PC-9 (cell line): ENCODE results near the gene TMEM132C. TPM values are rescaled to one million over a fixed set of nuclear protein-coding genes. Genes with fewer than 3 reads are reported as not detected.

ENCODE experiments used
- BruUV-seq: library from RNA; stranded (reverse); fragments of 400-500 nt; replicated peaks from 2 replicates; lab custom pipeline; 2021; lab: Mats Ljungman, UMichigan
- CTCF ChIA-PET: fragments of 300-600 bp; sonication (Branson Sonifier 250); formaldehyde crosslinking; loops from one replicate; lab custom pipeline; 2022; ENCODE audit warnings: antibody characterized with exemption; lab: Charles Lee
- POLR2A ChIA-PET: fragments of 300-600 bp; sonication (Branson Sonifier 250); formaldehyde crosslinking; loops from one replicate; lab custom pipeline; 2022; ENCODE audit warnings: antibody characterized with exemption; ENCODE audit not compliant: unreplicated experiment; lab: Charles Lee
- DNase-seq, 2 experiments: peaks; one replicate each; pipeline versions ENCODE4 v3.0.0 to v3.0.0-alpha.2; 2015 to 2022; ENCODE audit warnings: mixed read lengths in 1 of 2
- H2AFZ ChIP-seq: fragments of 200-600 bp; sonication (generic); 2 replicates; pipeline ENCODE4 v1.8.1; 2017; ENCODE audit warnings: antibody characterized with exemption
- H3F3A ChIP-seq: fragments of 200-600 bp; sonication (generic); 2 replicates; pipeline ENCODE4 v1.8.1; 2017; ENCODE audit warnings: antibody characterized with exemption, mild to moderate bottlenecking, low read depth; ENCODE audit not compliant: insufficient read depth
- H3K27ac ChIP-seq: fragments of 200-600 bp; sonication (generic); 2 replicates; pipeline ENCODE4 v1.6.1; 2016; ENCODE audit warnings: mixed run types
- H3K27me3 ChIP-seq: fragments of 200-600 bp; sonication (generic); 2 replicates; pipeline ENCODE4 v1.6.1; 2016; ENCODE audit warnings: low read depth, mixed run types; ENCODE audit not compliant: insufficient read depth
- H3K36me3 ChIP-seq: fragments of 200-600 bp; sonication (generic); 2 replicates; pipeline ENCODE4 v1.6.1; 2016; ENCODE audit warnings: low read depth, mixed run types
- H3K4me1 ChIP-seq: fragments of 200-600 bp; sonication (generic); replicated peaks from 2 replicates; pipeline ENCODE4 v1.6.1; 2016; ENCODE audit warnings: mixed run types; ENCODE audit not compliant: insufficient read depth
- H3K4me2 ChIP-seq: fragments of 200-600 bp; sonication (generic); 2 replicates; pipeline ENCODE4 v1.6.1; 2017; ENCODE audit warnings: mixed run types
- H3K4me3 ChIP-seq: fragments of 200-600 bp; sonication (generic); 2 replicates; pipeline ENCODE4 v1.6.1; 2016; ENCODE audit warnings: mixed run types
- H3K79me2 ChIP-seq: fragments of 200-600 bp; sonication (generic); 2 replicates; pipeline ENCODE4 v1.6.1; 2017; ENCODE audit warnings: low read depth, mixed run types
- H3K9me2 ChIP-seq: fragments of 200-600 bp; sonication (generic); 2 replicates; pipeline ENCODE4 v1.8.1; 2017; ENCODE audit warnings: mild to moderate bottlenecking; ENCODE audit not compliant: insufficient read depth
- H3K9me3 ChIP-seq: fragments of 200-600 bp; sonication (generic); 2 replicates; pipeline ENCODE4 v1.8.1; 2016; ENCODE audit warnings: low read depth; ENCODE audit not compliant: insufficient read depth
- H4K20me1 ChIP-seq: fragments of 200-600 bp; sonication (generic); 2 replicates; pipeline ENCODE4 v1.8.1; 2017; ENCODE audit not compliant: insufficient read depth
- CTCF ChIP-seq: fragments of 200-600 bp; sonication (generic); conservative IDR thresholded peaks from 2 replicates; pipeline ENCODE4 v1.6.1; 2017; ENCODE audit warnings: mixed run types, antibody characterized with exemption, mild to moderate bottlenecking, moderate library complexity
- EZH2 ChIP-seq: fragments of 200-600 bp; sonication (generic); IDR thresholded peaks from 2 replicates; pipeline ENCODE4 v1.8.0; 2017; ENCODE audit warnings: antibody characterized with exemption, low read depth
- intact Hi-C: fragments of 100-400 bp; cut with micrococcal nuclease; formaldehyde crosslinking; loops from one replicate; pipeline ENCODE4 v1.10.0; 2022; ENCODE audit not compliant: unreplicated experiment
- total RNA-seq: library from RNA; stranded (reverse); gene quantifications from 2 replicates; pipeline ENCODE4 v1.2.3, GENCODE V29; 2021

TMEM132C gene
- total RNA-seq, 1 experiment from 2014 or later, result not detected

DNA sequence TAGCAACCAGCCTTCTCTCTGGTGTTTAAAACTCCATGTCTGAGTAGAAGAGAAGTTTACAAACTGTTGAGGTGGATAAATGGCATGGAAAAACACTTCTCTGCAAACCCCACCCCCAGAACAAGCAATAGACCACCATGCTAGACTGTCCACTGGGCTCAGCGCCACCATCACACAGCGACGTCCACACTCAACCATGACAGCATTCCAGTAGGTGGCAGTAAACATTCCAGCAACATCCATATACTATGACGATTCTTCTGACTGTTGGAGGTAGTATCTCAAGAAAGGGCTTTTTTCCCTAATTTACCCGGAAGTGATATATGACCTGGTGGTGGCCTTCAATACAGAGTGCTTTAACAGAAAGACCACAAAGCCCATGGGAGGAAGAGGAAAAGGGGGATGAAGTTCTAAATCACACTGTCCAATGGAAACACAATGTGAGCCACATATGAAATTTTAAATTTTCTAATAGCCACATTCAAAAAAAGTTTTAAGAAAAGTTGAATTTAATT is 404.6 kb downstream of the TMEM132C start:
- POLR2A ChIA-PET, result no interaction called here
- CTCF ChIA-PET, result no interaction called here
- intact Hi-C loops, result no loop called here
- no peaks in the 10 kb centered on the region for H3K4me1 ChIP-seq
- H3K4me3 ChIP-seq, result no peak overlapping the region
- H2AFZ ChIP-seq, result no peak overlapping the region
- H3K4me2 ChIP-seq, result no peak overlapping the region
- no peak overlapping the region for H3K27ac ChIP-seq
- no TSS peak for BruUV-seq
- H3F3A ChIP-seq, result no peaks in the 10 kb centered on the region
- DNase-seq, result no peak
- H3K9me3 ChIP-seq, result no peaks in the 10 kb centered on the region
- no peaks in the 10 kb centered on the region for H3K9me2 ChIP-seq
- no peaks in the 10 kb centered on the region for H3K79me2 ChIP-seq
- TF ChIP-seq EZH2 (no peak), CTCF (peak; percentile 1; the same call in 1 of the 2 replicates)
- H4K20me1 ChIP-seq, result no peaks in the 10 kb centered on the region
- H3K27me3 ChIP-seq, result no peaks in the 10 kb centered on the region
- H3K36me3 ChIP-seq, result no peaks in the 10 kb centered on the region

DNA sequence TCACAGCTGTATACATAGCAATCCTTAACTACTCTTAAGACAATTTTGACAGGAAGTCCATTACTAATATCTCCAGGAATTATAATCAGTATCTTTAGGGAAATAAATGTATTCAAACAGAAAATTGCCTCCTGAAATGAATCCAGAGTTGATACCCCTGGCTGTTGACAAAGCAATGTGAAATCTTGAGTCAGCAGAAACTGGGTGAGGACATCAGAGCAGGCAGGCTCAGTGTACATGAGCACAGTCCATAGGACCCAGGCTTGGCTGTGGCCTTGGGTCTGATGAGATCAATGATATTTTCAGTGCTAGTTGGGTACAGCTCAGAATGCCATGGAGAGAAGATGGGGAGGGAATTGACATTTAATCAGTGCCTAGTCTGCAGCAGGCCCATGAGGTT is 405.5 kb downstream of the TMEM132C start:
- TF ChIP-seq CTCF (no peak), EZH2 (no peak)
- H3K4me2 ChIP-seq, result no peak overlapping the region
- no peaks in the 10 kb centered on the region for H3K36me3 ChIP-seq
- no peak overlapping the region for H3K4me3 ChIP-seq
- intact Hi-C loops, result no loop called here
- no peaks in the 10 kb centered on the region for H3K79me2 ChIP-seq
- no TSS peak for BruUV-seq
- no peak overlapping the region for H2AFZ ChIP-seq
- no peaks in the 10 kb centered on the region for H4K20me1 ChIP-seq
- H3K27me3 ChIP-seq, result no peaks in the 10 kb centered on the region
- no peaks in the 10 kb centered on the region for H3K9me3 ChIP-seq
- CTCF ChIA-PET, result no interaction called here
- no peak overlapping the region for H3K27ac ChIP-seq
- POLR2A ChIA-PET, result no interaction called here
- no peak for DNase-seq
- H3K9me2 ChIP-seq, result no peaks in the 10 kb centered on the region
- no peaks in the 10 kb centered on the region for H3F3A ChIP-seq
- no peaks in the 10 kb centered on the region for H3K4me1 ChIP-seq

GRCh38 chr12:128672893-128673292 is 405.9 kb downstream of the TMEM132C start:
- Histone ChIP-seq H3K36me3 (no peaks in the 10 kb centered on the region), H3K27me3 (no peaks in the 10 kb centered on the region), H3K4me1 (no peaks in the 10 kb centered on the region), H4K20me1 (no peaks in the 10 kb centered on the region), H2AFZ (no peak overlapping the region), H3K27ac (no peak overlapping the region), H3K9me2 (no peaks in the 10 kb centered on the region), H3K4me3 (no peak overlapping the region), H3K4me2 (no peak overlapping the region), H3K79me2 (no peaks in the 10 kb centered on the region), H3K9me3 (no peaks in the 10 kb centered on the region), H3F3A (no peaks in the 10 kb centered on the region)
- no TSS peak for BruUV-seq
- no peak for DNase-seq
- TF ChIP-seq EZH2 (no peak), CTCF (no peak)
- ChIA-PET POLR2A (no interaction called here), CTCF (no interaction called here)
- intact Hi-C loops, result no loop called here
